Fibroblast of the aortic adventitia (primary cell): ENCODE data around the gene SYN1. TPM values are rescaled to one million over a fixed set of nuclear protein-coding genes. Genes with fewer than 3 reads are reported as not detected.

Experiments
- DNase-seq: peaks from one replicate; pipeline ENCODE4 v3.0.0-alpha.2; 2010; ENCODE audit warnings: low read depth
- H3K4me3 ChIP-seq: 2 replicates; pipeline ENCODE4 v1.5.1; 2011; ENCODE audit warnings: low read depth, mild to moderate bottlenecking, control low read depth, low read length, moderate library complexity
- CTCF ChIP-seq: IDR thresholded peaks from 2 replicates; pipeline ENCODE4 v1.5.1; 2011; ENCODE audit warnings: mild to moderate bottlenecking, low read length, control low read depth, inconsistent platforms; ENCODE audit not compliant: insufficient read depth
- total RNA-seq: library from RNA; depleted of rRNA; stranded (reverse); fragments of >200 nt; gene quantifications from 2 replicates; pipeline ENCODE4 v1.2.3, GENCODE V29; 2012; ENCODE audit warnings: low replicate concordance

SYN1 gene
- total RNA-seq, 1 donor: 0.09 TPM

GRCh38 chrX:47597222-47597621, 22.4 kb downstream of the SYN1 start:
- no peak overlapping the region for H3K4me3 ChIP-seq
- no peak for DNase-seq
- no peak for TF ChIP-seq CTCF

DNA sequence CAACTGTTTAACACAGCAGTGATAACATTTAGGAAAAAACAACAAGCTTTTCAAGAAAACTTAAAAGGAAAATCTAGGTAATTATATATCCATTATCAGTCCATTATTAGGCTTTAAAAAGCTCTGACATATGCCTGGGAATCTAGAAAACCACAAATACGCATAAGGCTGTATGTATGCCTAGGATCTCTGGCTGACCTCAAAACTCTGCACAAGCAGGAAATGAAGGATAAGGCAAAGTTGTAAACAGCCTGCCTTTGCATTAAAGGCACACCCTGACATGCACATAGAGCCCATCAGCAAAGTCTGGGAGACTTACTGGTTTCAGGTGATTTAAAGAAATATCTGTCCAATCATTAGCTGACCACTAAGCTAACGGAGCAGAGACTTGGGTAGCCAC, 23.4 kb downstream of the SYN1 start:
- DNase-seq: peak; percentile 58

DNA sequence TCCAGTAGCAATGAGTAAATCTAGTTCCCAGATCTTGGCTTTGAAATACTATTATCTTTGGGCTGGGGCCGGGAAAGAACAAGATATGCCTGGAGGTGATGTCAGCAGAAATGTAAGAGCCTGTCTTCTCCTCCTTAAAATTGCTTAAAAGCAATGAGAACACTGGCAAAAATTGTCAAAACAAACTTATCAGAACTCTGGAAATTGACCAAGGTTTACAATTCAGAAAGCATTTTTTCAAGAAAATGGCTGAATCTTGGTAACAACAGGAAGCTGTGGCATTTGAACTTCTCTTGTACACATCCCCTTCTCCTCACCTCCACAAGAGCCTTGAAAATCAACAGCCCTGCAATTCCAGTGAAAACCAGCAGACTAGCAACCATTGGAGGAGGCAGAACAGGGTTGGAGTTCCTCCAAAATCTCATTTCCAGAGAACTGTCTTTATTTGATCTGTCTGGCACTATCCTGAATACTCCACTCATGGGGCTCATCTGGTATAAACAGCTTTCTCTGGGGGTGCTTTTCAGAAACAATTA, 23.9 kb downstream of the SYN1 start:
- no peak overlapping the region for H3K4me3 ChIP-seq
- DNase-seq: peak; percentile 93
- TF ChIP-seq CTCF: peak; percentile 24

More for the DNA sequence above, 23.4 kb downstream of the SYN1 start:
- H3K4me3 ChIP-seq: no peak overlapping the region
- TF ChIP-seq CTCF: no peak

DNA sequence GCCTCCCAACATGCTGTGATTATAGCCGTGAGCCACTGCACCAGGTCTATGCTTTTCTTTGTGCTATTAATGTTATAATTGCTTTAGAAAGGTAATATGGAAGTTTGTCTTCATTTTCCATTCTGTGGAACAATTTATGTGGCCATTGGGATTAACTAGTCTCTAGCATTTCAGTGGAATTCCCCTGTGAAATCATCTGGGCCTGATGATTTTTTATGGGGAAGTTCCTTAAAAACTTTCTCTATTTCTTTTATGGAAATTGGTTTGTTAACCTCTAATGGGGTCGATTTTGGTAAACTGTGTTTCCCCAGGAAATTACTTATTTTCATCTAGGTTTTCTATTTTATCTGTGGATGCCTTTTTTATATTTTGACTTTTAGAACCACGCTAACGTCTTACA, 26.1 kb downstream of the SYN1 start:
- TF ChIP-seq CTCF: no peak
- H3K4me3 ChIP-seq: no peak overlapping the region
- no peak for DNase-seq

DNA sequence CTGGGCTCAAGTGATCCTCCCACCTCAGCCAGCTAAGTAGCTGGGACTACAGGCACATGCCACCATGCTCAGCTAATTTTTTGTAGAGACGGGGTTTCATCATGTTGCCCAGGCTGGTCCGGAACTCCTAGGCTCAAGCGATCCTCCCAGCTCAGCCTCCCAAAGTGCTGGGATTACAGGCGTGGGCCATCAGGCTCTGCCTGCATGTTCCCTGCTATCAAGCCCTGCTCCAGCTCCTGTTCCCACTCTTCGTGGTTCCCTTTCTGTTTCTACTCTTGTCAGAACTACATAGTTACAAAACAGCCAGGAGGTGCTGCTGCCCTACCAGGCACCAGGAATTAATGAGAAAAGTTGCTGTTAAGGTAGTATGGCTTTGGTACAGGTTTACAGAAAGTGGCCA, 28.7 kb downstream of the SYN1 start:
- no peak for DNase-seq
- no peak overlapping the region for H3K4me3 ChIP-seq
- no peak for TF ChIP-seq CTCF

DNA sequence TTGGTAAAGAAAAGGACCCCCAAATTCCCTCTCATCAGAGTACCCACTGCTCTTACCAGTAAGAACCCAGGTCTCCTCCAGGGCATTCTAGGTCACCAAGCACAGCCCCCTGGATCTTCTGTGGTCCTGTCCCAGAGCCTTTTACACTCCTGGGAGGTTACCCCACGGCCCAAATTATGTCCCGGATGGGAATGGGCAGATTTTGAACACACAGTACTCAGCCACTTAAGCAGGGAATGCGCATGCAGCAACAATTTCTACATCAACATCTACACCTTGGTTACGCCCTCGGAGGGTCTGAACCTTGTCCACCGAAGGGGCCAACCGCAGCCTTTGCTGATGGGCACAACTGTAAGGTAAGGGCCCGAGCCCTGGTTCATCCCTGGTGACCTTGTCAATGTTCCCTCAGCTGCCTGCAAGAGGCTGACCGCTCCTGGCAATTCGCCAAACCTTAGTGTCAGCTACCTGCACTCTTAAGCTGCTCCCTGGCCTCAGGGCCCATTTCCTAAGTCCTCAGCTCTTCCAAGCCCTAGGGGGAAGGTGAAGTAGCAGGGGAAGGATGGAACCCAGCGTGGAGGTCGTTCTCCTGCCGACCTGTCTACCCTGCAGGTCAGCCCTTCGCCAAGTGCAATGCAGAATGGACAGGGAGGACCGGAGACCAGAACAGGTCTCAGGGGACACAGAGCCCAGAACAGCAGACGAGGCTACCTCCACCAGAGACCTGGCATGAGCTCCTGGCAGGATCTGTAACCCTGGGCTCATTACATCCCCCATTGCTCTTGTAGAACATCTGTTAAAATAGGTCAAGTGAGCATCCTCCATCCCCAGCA, 31.5 kb downstream of the SYN1 start:
- DNase-seq: no peak
- H3K4me3 ChIP-seq: no peak overlapping the region
- no peak for TF ChIP-seq CTCF
